ENCODE results near the gene HLA-DPB1.

- TF ChIP-seq EZH2 (IDR thresholded peaks at IDR 0.05; ENCODE audit: insufficient read depth, poor library complexity, severe bottlenecking) (no peak), EZH2phosphoT487 (IDR thresholded peaks at IDR 0.05; ENCODE audit: insufficient read depth, low read depth) (no peak)
Measured at GRCh38 chr6:33030245-33030644, 45.5 kb upstream of the HLA-DPB1 start.

Measured in GM23248 (cell line).